MM.1S (cell line): ENCODE results near the gene RRP1.

Experiments used
- DNase-seq: peaks from one replicate; pipeline ENCODE4 v3.0.0-alpha.2; 2015
- H2AFZ ChIP-seq: fragments of 300-600 bp; sonication (generic); 2 replicates; pipeline ENCODE4 v1.6.0; 2016; ENCODE audit warnings: antibody characterized with exemption, low read length
- H3F3A ChIP-seq: fragments of 300-600 bp; sonication (generic); 2 replicates; pipeline ENCODE4 v1.6.1; 2016; ENCODE audit warnings: mild to moderate bottlenecking, antibody characterized with exemption, low read length, moderate library complexity, mixed read lengths; ENCODE audit not compliant: insufficient read depth
- H3K27ac ChIP-seq: fragments of 300-600 bp; sonication (generic); 2 replicates; pipeline ENCODE4 v1.5.1; 2016; ENCODE audit warnings: mild to moderate bottlenecking, low read length
- H3K27me3 ChIP-seq: fragments of 300-600 bp; sonication (generic); replicated peaks from 2 replicates; pipeline ENCODE4 v1.6.0; 2016; ENCODE audit warnings: low read length; ENCODE audit not compliant: insufficient read depth
- H3K36me3 ChIP-seq: fragments of 300-600 bp; sonication (generic); replicated peaks from 2 replicates; pipeline ENCODE4 v1.6.1; 2016; ENCODE audit warnings: mild to moderate bottlenecking, low read length, mixed read lengths; ENCODE audit not compliant: insufficient read depth
- H3K4me1 ChIP-seq: fragments of 300-600 bp; sonication (generic); 2 replicates; pipeline ENCODE4 v1.6.1; 2016; ENCODE audit warnings: low read length, mixed read lengths
- H3K4me2 ChIP-seq: fragments of 300-600 bp; sonication (generic); 2 replicates; pipeline ENCODE4 v1.6.0; 2016; ENCODE audit warnings: low read depth, low read length
- H3K4me3 ChIP-seq: fragments of 300-600 bp; sonication (generic); 2 replicates; pipeline ENCODE4 v1.5.1; 2016; ENCODE audit warnings: low read length, mixed read lengths
- H3K79me2 ChIP-seq: fragments of 300-600 bp; sonication (generic); 2 replicates; pipeline ENCODE4 v1.6.1; 2016; ENCODE audit warnings: mixed run types, low read length, mixed read lengths
- H3K9ac ChIP-seq: fragments of 300-600 bp; sonication (generic); 2 replicates; pipeline ENCODE4 v1.6.1; 2016; ENCODE audit warnings: low read length, mixed read lengths
- H3K9me2 ChIP-seq: fragments of 300-600 bp; sonication (generic); replicated peaks from 2 replicates; pipeline ENCODE4 v1.6.1; 2016; ENCODE audit warnings: mild to moderate bottlenecking, low read length, mixed read lengths; ENCODE audit not compliant: insufficient read depth
- H3K9me3 ChIP-seq: fragments of 300-600 bp; sonication (generic); replicated peaks from 2 replicates; pipeline ENCODE4 v1.6.1; 2016; ENCODE audit warnings: mild to moderate bottlenecking, low read length, mixed read lengths; ENCODE audit not compliant: insufficient read depth
- H4K20me1 ChIP-seq: fragments of 300-600 bp; sonication (generic); 2 replicates; pipeline ENCODE4 v1.6.1; 2016; ENCODE audit warnings: mild to moderate bottlenecking, low read length, moderate library complexity, mixed read lengths; ENCODE audit not compliant: insufficient read depth
- CTCF ChIP-seq: fragments of 300-600 bp; sonication (generic); IDR thresholded peaks from 2 replicates; pipeline ENCODE4 v1.5.1; 2016; ENCODE audit warnings: antibody characterized with exemption, low read length, mixed read lengths
- EZH2 ChIP-seq: fragments of 300-600 bp; sonication (generic); optimal IDR thresholded peaks from 2 replicates; pipeline ENCODE3; 2017; ENCODE audit warnings: low read depth, mild to moderate bottlenecking, antibody characterized with exemption, low read length, mixed read lengths
- EZH2phosphoT487 ChIP-seq: fragments of 300-600 bp; sonication (generic); IDR thresholded peaks from 2 replicates; pipeline ENCODE4 v1.6.1; 2018; ENCODE audit warnings: antibody characterized with exemption, low read length

Gene RRP1

GRCh38 chr21:43845386-43845785, 56.0 kb downstream of the RRP1 start:
- Histone ChIP-seq H3K9ac (no peak overlapping the region), H3K4me3 (no peak overlapping the region), H4K20me1 (no peaks in the 10 kb centered on the region), H3K9me2 (no peaks in the 10 kb centered on the region), H3K27me3 (no peaks in the 10 kb centered on the region), H3K9me3 (no peaks in the 10 kb centered on the region), H2AFZ (no peak overlapping the region), H3K4me1 (peaks cover 5% of the 10 kb centered on the region; the same call in 1 of the 2 replicates), H3K27ac (no peak overlapping the region), H3K4me2 (no peak overlapping the region), H3K36me3 (no peaks in the 10 kb centered on the region), H3F3A (peaks cover 3% of the 10 kb centered on the region; the same call in 1 of the 2 replicates), H3K79me2 (no peaks in the 10 kb centered on the region)
- no peak for DNase-seq
- no peak for TF ChIP-seq CTCF
- TF ChIP-seq EZH2phosphoT487, result no peak
- TF ChIP-seq EZH2, result no peak

- no peak overlapping the region for H2AFZ ChIP-seq
- H3K9me2 ChIP-seq, result no peaks in the 10 kb centered on the region
- H3F3A ChIP-seq, result peaks cover 3% of the 10 kb centered on the region; the same call in 1 of the 2 replicates
- no peaks in the 10 kb centered on the region for H3K79me2 ChIP-seq
- no peak for DNase-seq
- H3K4me2 ChIP-seq, result no peak overlapping the region
- H3K4me3 ChIP-seq, result no peak overlapping the region
- H3K36me3 ChIP-seq, result no peaks in the 10 kb centered on the region
- no peaks in the 10 kb centered on the region for H4K20me1 ChIP-seq
- H3K27me3 ChIP-seq, result no peaks in the 10 kb centered on the region
- peaks cover 5% of the 10 kb centered on the region; the same call in 1 of the 2 replicates for H3K4me1 ChIP-seq
- no peak overlapping the region for H3K27ac ChIP-seq
- H3K9me3 ChIP-seq, result no peaks in the 10 kb centered on the region
- no peak overlapping the region for H3K9ac ChIP-seq
- TF ChIP-seq CTCF (no peak), EZH2 (no peak), EZH2phosphoT487 (no peak)
Measured at GRCh38 chr21:43846430-43846829, 57.1 kb downstream of the RRP1 start.

GRCh38 chr21:43847301-43847700, 57.9 kb downstream of the RRP1 start:
- Histone ChIP-seq H4K20me1 (no peaks in the 10 kb centered on the region), H3K27ac (no peak overlapping the region), H3K79me2 (no peaks in the 10 kb centered on the region), H3K9me3 (no peaks in the 10 kb centered on the region), H3K36me3 (no peaks in the 10 kb centered on the region), H3K4me3 (no peak overlapping the region), H3F3A (peaks cover 3% of the 10 kb centered on the region; the same call in 1 of the 2 replicates), H3K9ac (no peak overlapping the region), H3K4me2 (no peak overlapping the region), H3K27me3 (no peaks in the 10 kb centered on the region), H3K4me1 (peaks cover 4% of the 10 kb centered on the region; the same call in 1 of the 2 replicates), H3K9me2 (no peaks in the 10 kb centered on the region), H2AFZ (no peak overlapping the region)
- no peak for DNase-seq
- no peak for TF ChIP-seq CTCF
- TF ChIP-seq EZH2, result no peak
- no peak for TF ChIP-seq EZH2phosphoT487
